ENCODE results near the gene XDH.

Gene XDH

GRCh38 chr2:31414601-31415241 lies at the start of gene XDH:
XDH (minus strand) TSS chr2:31414742; CDS start chr2:31414666, 76 bp downstream.
- Histone ChIP-seq H3K9ac (ENCODE audit: low read length in 5 of 5) (no peak within 1 kb of the TSS), H3K4me1 (ENCODE audit: control insufficient read depth in 5 of 5, insufficient read depth in 5 of 5, low read length in 5 of 5) (peaks cover 0 to 11% (median 0%) of the 10 kb centered on the region in 5 donors), H3K27ac (ENCODE audit: low read depth, low read length) (no peak within 1 kb of the TSS), H3K36me3 (ENCODE audit: control insufficient read depth in 5 of 5, insufficient read depth in 5 of 5, low read length in 5 of 5) (no peaks in the 10 kb centered on the region), H3K27me3 (ENCODE audit: control insufficient read depth in 5 of 5, insufficient read depth in 4 of 5, low read length in 5 of 5) (peaks cover 0 to 2% (median 0%) of the 10 kb centered on the region in 5 donors), H3K4me3 (ENCODE audit: low read depth in 1 of 5, low read length in 5 of 5) (no peak within 1 kb of the TSS), H3K9me3 (ENCODE audit: control insufficient read depth in 5 of 5, low read length in 5 of 5) (peaks cover 6 to 12% (median 9%) of the 10 kb centered on the region in 5 donors)

GRCh38 chr2:31457651-31458050 lies 43.1 kb upstream of the XDH start:
- Histone ChIP-seq H3K27me3 (ENCODE audit: control insufficient read depth in 5 of 5, insufficient read depth in 4 of 5, low read length in 5 of 5) (no peaks in the 10 kb centered on the region), H3K9me3 (ENCODE audit: control insufficient read depth in 5 of 5, low read length in 5 of 5) (peaks cover 0 to 38% (median 22%) of the 10 kb centered on the region in 5 donors), H3K36me3 (ENCODE audit: control insufficient read depth in 5 of 5, insufficient read depth in 5 of 5, low read length in 5 of 5) (no peaks in the 10 kb centered on the region), H3K9ac (ENCODE audit: low read length in 5 of 5) (no peak overlapping the region), H3K4me3 (ENCODE audit: low read depth in 1 of 5, low read length in 5 of 5) (no peak overlapping the region), H3K4me1 (ENCODE audit: control insufficient read depth in 5 of 5, insufficient read depth in 5 of 5, low read length in 5 of 5) (no peaks in the 10 kb centered on the region), H3K27ac (ENCODE audit: low read depth, low read length) (no peak overlapping the region)

- peaks cover 0 to 3% (median 0%) of the 10 kb centered on the region in 5 donors for H3K27me3 ChIP-seq (ENCODE audit: control insufficient read depth in 5 of 5, insufficient read depth in 4 of 5, low read length in 5 of 5)
- H3K27ac ChIP-seq (ENCODE audit: low read depth, low read length), result no peak overlapping the region
- H3K4me1 ChIP-seq (ENCODE audit: control insufficient read depth in 5 of 5, insufficient read depth in 5 of 5, low read length in 5 of 5), result no peaks in the 10 kb centered on the region
- H3K4me3 ChIP-seq (ENCODE audit: low read depth in 1 of 5, low read length in 5 of 5), result no peak overlapping the region
- H3K9ac ChIP-seq (ENCODE audit: low read length in 5 of 5), result no peak overlapping the region
- H3K36me3 ChIP-seq (ENCODE audit: control insufficient read depth in 5 of 5, insufficient read depth in 5 of 5, low read length in 5 of 5), result no peaks in the 10 kb centered on the region
- peaks cover 8 to 31% (median 18%) of the 10 kb centered on the region in 5 donors for H3K9me3 ChIP-seq (ENCODE audit: control insufficient read depth in 5 of 5, low read length in 5 of 5)
Observed at GRCh38 chr2:31446848-31447247, 32.3 kb upstream of the XDH start.

GRCh38 chr2:31442376-31442775 lies 27.8 kb upstream of the XDH start:
- Histone ChIP-seq H3K9ac (ENCODE audit: low read length in 5 of 5) (no peak overlapping the region), H3K9me3 (ENCODE audit: control insufficient read depth in 5 of 5, low read length in 5 of 5) (peaks cover 0 to 8% (median 0%) of the 10 kb centered on the region in 5 donors), H3K27ac (ENCODE audit: low read depth, low read length) (no peak overlapping the region), H3K36me3 (ENCODE audit: control insufficient read depth in 5 of 5, insufficient read depth in 5 of 5, low read length in 5 of 5) (no peaks in the 10 kb centered on the region), H3K4me3 (ENCODE audit: low read depth in 1 of 5, low read length in 5 of 5) (no peak overlapping the region), H3K4me1 (ENCODE audit: control insufficient read depth in 5 of 5, insufficient read depth in 5 of 5, low read length in 5 of 5) (no peaks in the 10 kb centered on the region), H3K27me3 (ENCODE audit: control insufficient read depth in 5 of 5, insufficient read depth in 4 of 5, low read length in 5 of 5) (no peaks in the 10 kb centered on the region)

GRCh38 chr2:31440764-31441163 lies 26.2 kb upstream of the XDH start:
- Histone ChIP-seq H3K4me1 (ENCODE audit: control insufficient read depth in 5 of 5, insufficient read depth in 5 of 5, low read length in 5 of 5) (no peaks in the 10 kb centered on the region), H3K36me3 (ENCODE audit: control insufficient read depth in 5 of 5, insufficient read depth in 5 of 5, low read length in 5 of 5) (no peaks in the 10 kb centered on the region), H3K9ac (ENCODE audit: low read length in 5 of 5) (no peak overlapping the region), H3K4me3 (ENCODE audit: low read depth in 1 of 5, low read length in 5 of 5) (no peak overlapping the region), H3K27ac (ENCODE audit: low read depth, low read length) (no peak overlapping the region), H3K27me3 (ENCODE audit: control insufficient read depth in 5 of 5, insufficient read depth in 4 of 5, low read length in 5 of 5) (no peaks in the 10 kb centered on the region), H3K9me3 (ENCODE audit: control insufficient read depth in 5 of 5, low read length in 5 of 5) (peaks cover 0 to 8% (median 0%) of the 10 kb centered on the region in 5 donors)

GRCh38 chr2:31434911-31435310 lies 20.4 kb upstream of the XDH start:
- Histone ChIP-seq H3K9ac (ENCODE audit: low read length in 5 of 5) (no peak overlapping the region), H3K4me3 (ENCODE audit: low read depth in 1 of 5, low read length in 5 of 5) (no peak overlapping the region), H3K36me3 (ENCODE audit: control insufficient read depth in 5 of 5, insufficient read depth in 5 of 5, low read length in 5 of 5) (no peaks in the 10 kb centered on the region), H3K9me3 (ENCODE audit: control insufficient read depth in 5 of 5, low read length in 5 of 5) (no peaks in the 10 kb centered on the region), H3K4me1 (ENCODE audit: control insufficient read depth in 5 of 5, insufficient read depth in 5 of 5, low read length in 5 of 5) (no peaks in the 10 kb centered on the region), H3K27me3 (ENCODE audit: control insufficient read depth in 5 of 5, insufficient read depth in 4 of 5, low read length in 5 of 5) (no peaks in the 10 kb centered on the region), H3K27ac (ENCODE audit: low read depth, low read length) (no peak overlapping the region)

- Histone ChIP-seq H3K27ac (ENCODE audit: low read depth, low read length) (no peak overlapping the region), H3K36me3 (ENCODE audit: control insufficient read depth in 5 of 5, insufficient read depth in 5 of 5, low read length in 5 of 5) (no peaks in the 10 kb centered on the region), H3K4me3 (ENCODE audit: low read depth in 1 of 5, low read length in 5 of 5) (no peak overlapping the region), H3K4me1 (ENCODE audit: control insufficient read depth in 5 of 5, insufficient read depth in 5 of 5, low read length in 5 of 5) (no peaks in the 10 kb centered on the region), H3K27me3 (ENCODE audit: control insufficient read depth in 5 of 5, insufficient read depth in 4 of 5, low read length in 5 of 5) (no peaks in the 10 kb centered on the region), H3K9me3 (ENCODE audit: control insufficient read depth in 5 of 5, low read length in 5 of 5) (no peaks in the 10 kb centered on the region), H3K9ac (ENCODE audit: low read length in 5 of 5) (no peak overlapping the region)
Observed at GRCh38 chr2:31433541-31433940, 19.0 kb upstream of the XDH start.

- H3K36me3 ChIP-seq (ENCODE audit: control insufficient read depth in 5 of 5, insufficient read depth in 5 of 5, low read length in 5 of 5), result no peaks in the 10 kb centered on the region
- no peaks in the 10 kb centered on the region for H3K27me3 ChIP-seq (ENCODE audit: control insufficient read depth in 5 of 5, insufficient read depth in 4 of 5, low read length in 5 of 5)
- H3K27ac ChIP-seq (ENCODE audit: low read depth, low read length), result no peak overlapping the region
- H3K4me3 ChIP-seq (ENCODE audit: low read depth in 1 of 5, low read length in 5 of 5), result no peak overlapping the region
- no peaks in the 10 kb centered on the region for H3K4me1 ChIP-seq (ENCODE audit: control insufficient read depth in 5 of 5, insufficient read depth in 5 of 5, low read length in 5 of 5)
- no peaks in the 10 kb centered on the region for H3K9me3 ChIP-seq (ENCODE audit: control insufficient read depth in 5 of 5, low read length in 5 of 5)
- no peak overlapping the region for H3K9ac ChIP-seq (ENCODE audit: low read length in 5 of 5)
Observed at GRCh38 chr2:31430439-31431165, 16.1 kb upstream of the XDH start.

GRCh38 chr2:31429759-31430438 lies 15.4 kb upstream of the XDH start:
- H3K27me3 ChIP-seq (ENCODE audit: control insufficient read depth in 5 of 5, insufficient read depth in 4 of 5, low read length in 5 of 5), result no peaks in the 10 kb centered on the region
- H3K4me1 ChIP-seq (ENCODE audit: control insufficient read depth in 5 of 5, insufficient read depth in 5 of 5, low read length in 5 of 5), result no peaks in the 10 kb centered on the region
- no peak overlapping the region for H3K4me3 ChIP-seq (ENCODE audit: low read depth in 1 of 5, low read length in 5 of 5)
- no peaks in the 10 kb centered on the region for H3K9me3 ChIP-seq (ENCODE audit: control insufficient read depth in 5 of 5, low read length in 5 of 5)
- H3K9ac ChIP-seq (ENCODE audit: low read length in 5 of 5), result no peak overlapping the region
- no peak overlapping the region for H3K27ac ChIP-seq (ENCODE audit: low read depth, low read length)
- no peaks in the 10 kb centered on the region for H3K36me3 ChIP-seq (ENCODE audit: control insufficient read depth in 5 of 5, insufficient read depth in 5 of 5, low read length in 5 of 5)

- no peaks in the 10 kb centered on the region for H3K27me3 ChIP-seq (ENCODE audit: control insufficient read depth in 5 of 5, insufficient read depth in 4 of 5, low read length in 5 of 5)
- H3K9me3 ChIP-seq (ENCODE audit: control insufficient read depth in 5 of 5, low read length in 5 of 5), result no peaks in the 10 kb centered on the region
- no peak overlapping the region for H3K4me3 ChIP-seq (ENCODE audit: low read depth in 1 of 5, low read length in 5 of 5)
- no peaks in the 10 kb centered on the region for H3K36me3 ChIP-seq (ENCODE audit: control insufficient read depth in 5 of 5, insufficient read depth in 5 of 5, low read length in 5 of 5)
- H3K4me1 ChIP-seq (ENCODE audit: control insufficient read depth in 5 of 5, insufficient read depth in 5 of 5, low read length in 5 of 5), result no peaks in the 10 kb centered on the region
- H3K9ac ChIP-seq (ENCODE audit: low read length in 5 of 5), result no peak overlapping the region
- no peak overlapping the region for H3K27ac ChIP-seq (ENCODE audit: low read depth, low read length)
Observed at GRCh38 chr2:31429040-31429439, 14.5 kb upstream of the XDH start.

Measured in subcutaneous abdominal adipose tissue (tissue), 5 donors.